Body of pancreas (tissue), 4 donors: ENCODE measurements around the gene SYNE3. TPM values are rescaled to one million over a fixed set of nuclear protein-coding genes. Genes with fewer than 3 reads are reported as not detected.

ENCODE experiments used
- ATAC-seq: fragments of 150-250 bp; one replicate; pipeline ENCODE4 v1.9.1; 2016
- DNase-seq, 4 donors: peaks; one replicate each; pipeline ENCODE4 v3.0.0-alpha.2; 2019
- H3K27ac ChIP-seq, 4 donors: fragments of 200-600 bp; sonication (generic); 1 replicate in 3 of 4; 2 replicates in 1 of 4; pipeline versions ENCODE4 v1.5.1 to v1.6.1; 2016 to 2019; ENCODE audit warnings: mild to moderate bottlenecking in 1 of 4, mixed read lengths in 1 of 4, moderate library complexity in 1 of 4
- H3K27me3 ChIP-seq, 2 donors: fragments of 200-600 bp; sonication (generic); one replicate each; pipeline ENCODE4 v1.6.0; 2016; ENCODE audit warnings: mild to moderate bottlenecking in 1 of 2
- H3K36me3 ChIP-seq, 2 donors: fragments of 200-600 bp; sonication (generic); replicated peaks in 1 of 2; 2 replicates each; pipeline ENCODE4 v1.5.1; 2016; ENCODE audit warnings: low read depth in 2 of 2; ENCODE audit not compliant: insufficient read depth in 1 of 2
- H3K4me1 ChIP-seq: fragments of 200-600 bp; sonication (generic); one replicate; pipeline ENCODE4 v1.6.0; 2016
- H3K4me3 ChIP-seq, 2 donors: fragments of 200-600 bp; sonication (generic); 1 replicate in 1 of 2; 2 replicates in 1 of 2; pipeline ENCODE4 v1.5.1; 2016 to 2019
- H3K9me3 ChIP-seq, 3 donors: fragments of 200-600 bp; sonication (generic); 1 replicate in 2 of 3; 2 replicates in 1 of 3; pipeline ENCODE4 v1.5.1; 2016
- POLR2A ChIP-seq, 3 donors: fragments of 450-650 bp; IDR thresholded peaks; one replicate each; pipeline ENCODE4 v1.6.1; 2016; ENCODE audit warnings: antibody characterized with exemption in 3 of 3, mild to moderate bottlenecking in 2 of 3
- WGBS, 2 donors: methylation state at CpG; one replicate each; pipeline ENCODE4 v1.1.5; 2017; 5-methylcytosine and 5-hydroxymethylcytosine counted together
- intact Hi-C: fragments of 100-400 bp; cut with DNase I; formaldehyde crosslinking; loops from one replicate; pipeline ENCODE4 v1.15.1; 2023
- total RNA-seq, 2 donors: library from RNA; depleted of rRNA; stranded (reverse); fragments of >200 nt; gene quantifications; one replicate each; pipeline ENCODE4 v1.1.0, GENCODE V29; 2016
- TF ChIP-seq, protein P1 (sequence below), 7 experiments: fragments of 450-650 bp in 4 of 7; fragments of 200-600 bp in 3 of 7; sonication (generic) in 3 of 7; IDR thresholded peaks; one replicate each; pipeline ENCODE4 v1.5.1; 2016 to 2019; ENCODE audit warnings: antibody characterized with exemption in 7 of 7

Gene SYNE3
- total RNA-seq, 2 donors from 2014 or later = 7.0 to 7.3 TPM

GRCh38 chr14:95478818-95479217, 37.6 kb downstream of the SYNE3 start:
- TF ChIP-seq POLR2A (IDR thresholded peaks at IDR 0.05) = no peak
- H3K27me3 ChIP-seq = no peaks in the 10 kb centered on the region
- intact Hi-C loops = no loop called here
- H3K4me3 ChIP-seq = no peak overlapping the region
- no peaks in the 10 kb centered on the region for H3K9me3 ChIP-seq
- whole genome bisulfite sequencing, 2 donors = 83 to 91% methylated on average over 3 to 4 of the region's 4 CpGs
- ATAC-seq = no peak
- H3K27ac ChIP-seq = no peak overlapping the region
- H3K36me3 ChIP-seq = no peaks in the 10 kb centered on the region
- no peak for DNase-seq
- no peaks in the 10 kb centered on the region for H3K4me1 ChIP-seq

DNA sequence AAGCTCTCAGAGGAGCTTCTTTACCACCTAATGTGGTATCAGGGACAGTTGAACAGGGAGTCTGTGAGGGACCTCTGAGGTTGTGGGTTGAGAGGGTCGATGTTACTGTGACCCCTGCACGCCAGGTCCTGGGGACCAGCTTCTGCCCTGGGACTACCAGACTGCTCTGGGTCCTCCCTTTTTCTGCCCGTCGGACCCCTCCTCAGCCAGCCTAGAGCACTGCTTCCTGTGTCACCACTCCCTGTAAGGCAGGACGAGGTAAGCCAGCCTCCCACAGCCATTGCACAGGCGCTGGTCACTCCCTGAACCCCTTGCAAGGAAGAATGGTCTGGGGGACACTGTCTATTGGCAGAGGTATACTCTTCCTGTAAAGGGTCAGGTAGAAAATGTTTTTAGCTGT, 38.1 kb downstream of the SYNE3 start:
- H3K36me3 ChIP-seq = no peaks in the 10 kb centered on the region
- no peaks in the 10 kb centered on the region for H3K4me1 ChIP-seq
- DNase-seq = no peak
- no peak overlapping the region for H3K4me3 ChIP-seq
- no peak for TF ChIP-seq POLR2A (IDR thresholded peaks at IDR 0.05)
- TF ChIP-seq, protein P1, sequence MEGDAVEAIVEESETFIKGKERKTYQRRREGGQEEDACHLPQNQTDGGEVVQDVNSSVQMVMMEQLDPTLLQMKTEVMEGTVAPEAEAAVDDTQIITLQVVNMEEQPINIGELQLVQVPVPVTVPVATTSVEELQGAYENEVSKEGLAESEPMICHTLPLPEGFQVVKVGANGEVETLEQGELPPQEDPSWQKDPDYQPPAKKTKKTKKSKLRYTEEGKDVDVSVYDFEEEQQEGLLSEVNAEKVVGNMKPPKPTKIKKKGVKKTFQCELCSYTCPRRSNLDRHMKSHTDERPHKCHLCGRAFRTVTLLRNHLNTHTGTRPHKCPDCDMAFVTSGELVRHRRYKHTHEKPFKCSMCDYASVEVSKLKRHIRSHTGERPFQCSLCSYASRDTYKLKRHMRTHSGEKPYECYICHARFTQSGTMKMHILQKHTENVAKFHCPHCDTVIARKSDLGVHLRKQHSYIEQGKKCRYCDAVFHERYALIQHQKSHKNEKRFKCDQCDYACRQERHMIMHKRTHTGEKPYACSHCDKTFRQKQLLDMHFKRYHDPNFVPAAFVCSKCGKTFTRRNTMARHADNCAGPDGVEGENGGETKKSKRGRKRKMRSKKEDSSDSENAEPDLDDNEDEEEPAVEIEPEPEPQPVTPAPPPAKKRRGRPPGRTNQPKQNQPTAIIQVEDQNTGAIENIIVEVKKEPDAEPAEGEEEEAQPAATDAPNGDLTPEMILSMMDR (IDR thresholded peaks at IDR 0.05) = no peak
- H3K9me3 ChIP-seq = no peaks in the 10 kb centered on the region
- no peaks in the 10 kb centered on the region for H3K27me3 ChIP-seq
- no peak for ATAC-seq
- H3K27ac ChIP-seq = no peak overlapping the region
- intact Hi-C loops = no loop called here
- 75 to 81% methylated on average over 3 to 6 of the region's 6 CpGs for WGBS, 2 donors

- DNase-seq (no peak), ATAC-seq (no peak)
- Histone ChIP-seq H3K36me3 (no peaks in the 10 kb centered on the region), H3K4me1 (no peaks in the 10 kb centered on the region), H3K27ac (no peak overlapping the region), H3K27me3 (no peaks in the 10 kb centered on the region), H3K9me3 (no peaks in the 10 kb centered on the region), H3K4me3 (no peak overlapping the region)
- intact Hi-C loops = no loop called here
- 78 to 81% methylated on average over 17 of the region's 17 CpGs for WGBS, 2 donors
- TF ChIP-seq POLR2A (IDR thresholded peaks at IDR 0.05) = no peak
- TF ChIP-seq, protein P1 (IDR thresholded peaks at IDR 0.05) = no peak
These were observed 38.8 kb downstream of the SYNE3 start for GRCh38 chr14:95477411-95478269.

- 77 to 100% methylated on average over 1 of the region's 1 CpG for WGBS, 2 donors
- H3K27ac ChIP-seq = no peak overlapping the region
- no peak for TF ChIP-seq POLR2A (IDR thresholded peaks at IDR 0.05)
- TF ChIP-seq, protein P1 (IDR thresholded peaks at IDR 0.05) = no peak
- H3K4me3 ChIP-seq = no peak overlapping the region
- H3K27me3 ChIP-seq = no peaks in the 10 kb centered on the region
- no peaks in the 10 kb centered on the region for H3K4me1 ChIP-seq
- no peak for DNase-seq
- H3K36me3 ChIP-seq = no peaks in the 10 kb centered on the region
- intact Hi-C loops = no loop called here
- H3K9me3 ChIP-seq = no peaks in the 10 kb centered on the region
- no peak for ATAC-seq
These were observed 39.7 kb downstream of the SYNE3 start for GRCh38 chr14:95476747-95477146.

DNA sequence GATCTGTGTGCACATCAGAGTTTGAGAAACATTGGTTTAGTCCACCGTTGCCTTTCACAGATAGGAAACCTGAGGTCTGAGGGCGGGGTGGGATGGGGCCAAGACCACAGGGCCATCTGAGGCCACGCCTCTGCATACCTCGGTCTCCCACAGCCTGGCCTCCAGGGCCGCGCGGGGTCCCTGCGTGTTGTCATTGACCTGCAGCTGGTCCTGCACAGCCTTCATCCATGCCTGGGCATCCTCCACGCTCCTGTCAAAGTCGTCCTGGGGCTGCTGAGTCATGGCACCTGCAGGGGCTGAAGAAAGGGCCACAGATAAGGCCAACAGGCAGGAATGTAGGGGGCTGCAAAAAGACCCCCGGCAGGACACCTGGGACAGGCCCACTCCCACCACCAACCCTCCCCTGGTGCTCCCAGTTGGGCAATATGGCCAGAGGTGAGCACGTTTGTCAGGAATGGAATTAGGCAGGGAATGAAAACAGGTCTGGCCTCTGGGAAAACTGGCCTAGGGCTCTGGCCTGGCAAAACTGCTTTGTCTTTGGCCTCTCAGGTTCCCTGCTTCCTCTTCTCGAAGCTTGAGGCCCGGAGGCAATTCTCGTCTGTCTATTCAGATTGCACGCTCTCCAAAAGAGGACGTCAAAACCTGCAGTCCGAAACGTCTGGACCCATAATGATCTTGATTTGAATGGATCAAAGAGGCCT, 40.8 kb downstream of the SYNE3 start:
- 74 to 83% methylated on average over 11 to 16 of the region's 19 CpGs for WGBS, 2 donors
- no peak for TF ChIP-seq POLR2A (IDR thresholded peaks at IDR 0.05)
- TF ChIP-seq, protein P1 (IDR thresholded peaks at IDR 0.05) = no peak
- no peak overlapping the region for H3K27ac ChIP-seq
- no peaks in the 10 kb centered on the region for H3K27me3 ChIP-seq
- H3K4me1 ChIP-seq = no peaks in the 10 kb centered on the region
- H3K9me3 ChIP-seq = no peaks in the 10 kb centered on the region
- intact Hi-C loops = no loop called here
- H3K36me3 ChIP-seq = no peaks in the 10 kb centered on the region
- H3K4me3 ChIP-seq = no peak overlapping the region
- ATAC-seq (no peak), DNase-seq (no peak)
